ENCODE data around the gene MSANTD7.

Gene MSANTD7

DNA sequence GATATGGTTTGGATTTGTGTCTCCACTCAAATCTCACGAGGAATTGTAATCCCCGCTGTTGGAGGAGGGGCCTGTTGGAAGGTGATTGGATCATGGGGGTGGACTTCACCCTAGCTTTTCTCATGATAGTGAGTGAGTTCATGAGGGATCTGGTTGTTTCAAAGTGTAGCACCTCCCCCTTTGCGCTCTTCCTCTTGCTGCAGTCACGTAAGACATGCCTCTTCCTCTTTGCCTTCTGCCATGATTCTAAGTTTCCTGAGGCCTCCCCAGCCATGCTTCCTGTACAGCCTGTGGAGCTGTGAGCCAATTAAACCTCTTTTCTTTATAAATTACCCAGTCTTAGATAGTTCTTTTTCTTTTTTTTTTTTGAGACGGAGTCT, 17.3 kb upstream of the MSANTD7 start:
- H3K4me3 ChIP-seq (ENCODE audit: low read length): no peak overlapping the region
- H3K4me1 ChIP-seq (ENCODE audit: control insufficient read depth, insufficient read depth, low read length): no peaks in the 10 kb centered on the region
- H3K36me3 ChIP-seq (ENCODE audit: control insufficient read depth, insufficient read depth, low read length): no peaks in the 10 kb centered on the region
- no peak overlapping the region for H3K9ac ChIP-seq (ENCODE audit: low read length)
- H3K27me3 ChIP-seq (ENCODE audit: control insufficient read depth, insufficient read depth, low read length): no peaks in the 10 kb centered on the region
- H3K27ac ChIP-seq (ENCODE audit: low read depth, low read length): no peak overlapping the region

DNA sequence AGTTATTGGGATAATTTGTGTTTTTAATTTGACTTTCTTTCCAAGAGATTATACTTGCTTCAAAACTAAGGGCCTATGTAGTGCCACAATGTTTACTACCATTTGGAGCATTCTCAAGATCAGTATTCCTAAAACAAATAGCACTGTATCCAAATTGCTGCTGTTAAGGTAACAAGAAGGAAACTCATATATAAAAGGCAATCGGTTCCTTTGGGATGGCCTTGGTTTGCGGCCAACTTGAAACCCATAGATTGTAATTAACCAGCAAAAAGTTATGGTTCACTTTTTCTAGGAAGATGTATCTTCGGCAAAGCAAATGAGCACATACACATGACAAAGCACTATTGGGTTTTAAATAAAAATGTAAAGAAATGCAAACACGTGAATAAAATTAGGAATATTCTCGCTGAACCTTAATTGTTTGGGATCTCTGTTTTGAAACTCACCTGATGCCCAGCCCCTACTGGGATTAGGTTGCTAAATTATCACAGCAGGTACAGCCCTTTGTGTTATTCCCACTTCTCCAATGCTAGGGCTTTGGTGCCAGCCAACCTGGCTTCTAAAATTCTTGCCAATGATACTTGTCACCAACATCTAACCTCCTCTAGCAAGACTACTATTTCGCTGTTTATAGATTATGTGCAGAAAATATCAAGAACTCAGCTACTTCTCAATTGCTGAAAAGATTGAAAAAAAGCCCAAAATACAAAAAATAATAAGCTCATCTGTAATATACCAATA, 16.3 kb upstream of the MSANTD7 start:
- H3K27ac ChIP-seq (ENCODE audit: low read depth, low read length): no peak overlapping the region
- H3K27me3 ChIP-seq (ENCODE audit: control insufficient read depth, insufficient read depth, low read length): no peaks in the 10 kb centered on the region
- H3K9ac ChIP-seq (ENCODE audit: low read length): no peak overlapping the region
- H3K36me3 ChIP-seq (ENCODE audit: control insufficient read depth, insufficient read depth, low read length): no peaks in the 10 kb centered on the region
- no peaks in the 10 kb centered on the region for H3K4me1 ChIP-seq (ENCODE audit: control insufficient read depth, insufficient read depth, low read length)
- H3K4me3 ChIP-seq (ENCODE audit: low read length): no peak overlapping the region

DNA sequence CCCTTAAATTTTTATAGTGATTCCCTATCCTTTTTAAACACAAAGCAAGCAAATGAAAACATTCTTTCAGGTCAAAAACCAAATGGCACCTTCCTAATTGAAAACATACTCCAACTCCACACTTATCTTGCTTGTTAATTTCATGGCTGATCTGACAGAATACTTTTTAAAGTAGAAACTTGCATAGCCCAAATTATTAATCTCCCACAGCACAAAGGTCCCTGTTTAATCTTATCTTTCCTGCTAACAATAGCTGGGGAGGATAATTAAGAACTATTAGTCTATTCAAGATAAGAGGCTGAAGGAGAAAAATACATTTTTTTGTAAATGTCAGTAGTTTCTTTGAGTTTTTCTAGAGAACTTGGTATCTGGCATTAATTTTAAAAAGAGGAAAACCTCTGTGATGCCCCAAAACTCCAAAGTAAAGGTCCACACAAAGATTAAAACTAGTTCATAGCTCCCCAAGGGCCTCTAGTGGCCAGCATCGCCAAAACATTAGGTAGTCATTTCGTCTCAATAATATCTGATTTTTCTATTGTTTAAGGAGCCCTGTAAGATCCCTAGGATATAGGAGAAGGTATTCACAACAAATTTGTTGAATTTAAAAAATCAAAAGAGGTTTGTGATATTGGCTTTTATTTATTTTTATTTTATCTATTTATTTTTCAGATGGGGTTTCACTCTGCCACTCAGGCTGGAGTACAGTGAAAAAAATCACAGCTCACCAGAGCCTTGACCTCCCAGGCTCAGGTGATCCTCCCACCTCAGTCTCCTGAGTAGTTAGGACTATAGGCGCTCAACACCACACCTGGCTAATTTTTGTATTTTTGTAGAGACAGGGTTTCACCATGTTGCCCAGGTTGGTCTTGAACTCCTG, 15.0 kb upstream of the MSANTD7 start:
- H3K9ac ChIP-seq (ENCODE audit: low read length): no peak overlapping the region
- no peak overlapping the region for H3K4me3 ChIP-seq (ENCODE audit: low read length)
- H3K36me3 ChIP-seq (ENCODE audit: control insufficient read depth, insufficient read depth, low read length): no peaks in the 10 kb centered on the region
- H3K27me3 ChIP-seq (ENCODE audit: control insufficient read depth, insufficient read depth, low read length): no peaks in the 10 kb centered on the region
- no peaks in the 10 kb centered on the region for H3K4me1 ChIP-seq (ENCODE audit: control insufficient read depth, insufficient read depth, low read length)
- no peak overlapping the region for H3K27ac ChIP-seq (ENCODE audit: low read depth, low read length)

DNA sequence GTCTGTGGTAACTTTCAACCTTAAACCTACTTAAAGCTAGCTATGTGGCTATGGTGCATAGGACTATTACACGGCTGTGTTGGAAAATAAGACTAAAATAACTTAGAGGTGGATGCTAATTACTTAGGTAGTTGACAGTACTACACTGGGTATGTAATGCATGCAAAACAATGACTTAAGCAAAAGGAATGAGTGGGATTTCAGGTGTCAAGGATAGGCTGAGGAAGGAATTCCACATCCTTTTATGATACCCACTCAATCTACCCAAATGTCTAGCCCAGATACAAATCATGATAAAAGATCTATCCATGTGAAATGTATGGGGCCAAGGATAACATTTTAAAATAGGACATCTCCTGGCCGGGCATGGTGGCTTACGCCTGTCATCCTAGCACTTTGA, 14.1 kb upstream of the MSANTD7 start:
- H3K4me3 ChIP-seq (ENCODE audit: low read length): no peak overlapping the region
- no peaks in the 10 kb centered on the region for H3K27me3 ChIP-seq (ENCODE audit: control insufficient read depth, insufficient read depth, low read length)
- H3K9ac ChIP-seq (ENCODE audit: low read length): no peak overlapping the region
- no peak overlapping the region for H3K27ac ChIP-seq (ENCODE audit: low read depth, low read length)
- no peaks in the 10 kb centered on the region for H3K36me3 ChIP-seq (ENCODE audit: control insufficient read depth, insufficient read depth, low read length)
- H3K4me1 ChIP-seq (ENCODE audit: control insufficient read depth, insufficient read depth, low read length): no peaks in the 10 kb centered on the region

DNA sequence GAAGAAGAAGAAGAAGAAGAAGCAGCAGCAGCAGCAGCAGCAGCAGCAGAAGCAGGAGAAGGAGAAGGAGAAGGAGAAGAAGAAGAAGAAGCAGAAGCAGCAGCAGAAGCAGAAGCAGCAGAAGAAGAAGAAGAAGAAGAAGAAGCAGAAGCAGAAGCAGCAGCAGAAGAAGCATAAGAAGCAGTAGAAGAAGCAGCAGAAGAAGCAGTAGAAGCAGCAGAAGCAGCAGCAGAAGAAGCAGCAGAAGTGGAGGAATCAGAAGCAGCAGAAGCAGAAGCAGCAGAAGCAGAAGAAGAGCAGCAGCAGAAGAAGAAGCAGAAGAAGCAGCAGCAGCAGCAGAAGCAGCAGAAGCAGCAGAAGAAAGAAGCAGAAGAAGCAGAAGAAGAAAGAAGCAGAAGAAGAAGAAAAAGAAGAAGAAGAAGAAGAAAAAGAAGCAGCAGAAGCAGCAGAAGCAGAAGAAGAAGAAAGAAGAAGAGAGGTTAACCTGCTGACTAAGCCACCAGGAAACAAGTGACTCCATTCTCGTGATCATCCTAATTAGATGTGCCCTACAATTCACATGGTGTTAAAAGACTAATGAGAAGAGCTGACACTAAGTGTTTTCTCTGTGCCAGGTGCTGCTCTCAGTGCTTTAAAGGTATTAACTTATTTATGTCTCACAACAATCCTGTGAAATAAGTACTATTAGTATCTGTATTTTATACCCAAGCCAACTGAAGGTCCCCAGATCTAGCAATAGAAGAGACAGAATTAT, 11.9 kb upstream of the MSANTD7 start:
- Histone ChIP-seq H3K9ac (ENCODE audit: low read length) (no peak overlapping the region), H3K4me1 (ENCODE audit: control insufficient read depth, insufficient read depth, low read length) (no peaks in the 10 kb centered on the region), H3K27me3 (ENCODE audit: control insufficient read depth, insufficient read depth, low read length) (no peaks in the 10 kb centered on the region), H3K4me3 (ENCODE audit: low read length) (no peak overlapping the region), H3K36me3 (ENCODE audit: control insufficient read depth, insufficient read depth, low read length) (no peaks in the 10 kb centered on the region), H3K27ac (ENCODE audit: low read depth, low read length) (no peak overlapping the region)

DNA sequence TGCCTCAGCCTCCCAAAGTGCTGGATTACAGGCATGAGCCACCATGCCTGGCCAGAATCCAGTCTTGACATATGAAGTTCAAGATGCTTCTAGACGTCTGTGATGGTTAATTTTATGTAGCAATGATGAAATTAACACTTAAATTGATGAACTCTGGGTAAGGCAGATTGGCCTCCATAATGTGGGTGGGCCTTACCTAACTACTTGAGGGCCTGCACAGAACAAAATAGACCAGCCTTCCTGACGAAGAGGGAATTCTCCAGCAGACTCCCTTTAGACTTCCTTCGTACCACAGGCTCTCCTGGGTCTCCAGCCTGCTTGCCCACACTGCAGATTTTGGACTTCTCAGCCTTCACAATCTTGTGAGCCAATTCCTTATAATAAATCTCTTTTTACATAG, 5.0 kb upstream of the MSANTD7 start:
- peaks cover 6% of the 10 kb centered on the region for H3K4me1 ChIP-seq (ENCODE audit: control insufficient read depth, insufficient read depth, low read length)
- H3K27me3 ChIP-seq (ENCODE audit: control insufficient read depth, insufficient read depth, low read length): no peaks in the 10 kb centered on the region
- H3K9ac ChIP-seq (ENCODE audit: low read length): no peak overlapping the region
- no peaks in the 10 kb centered on the region for H3K36me3 ChIP-seq (ENCODE audit: control insufficient read depth, insufficient read depth, low read length)
- no peak overlapping the region for H3K4me3 ChIP-seq (ENCODE audit: low read length)
- H3K27ac ChIP-seq (ENCODE audit: low read depth, low read length): no peak overlapping the region

DNA sequence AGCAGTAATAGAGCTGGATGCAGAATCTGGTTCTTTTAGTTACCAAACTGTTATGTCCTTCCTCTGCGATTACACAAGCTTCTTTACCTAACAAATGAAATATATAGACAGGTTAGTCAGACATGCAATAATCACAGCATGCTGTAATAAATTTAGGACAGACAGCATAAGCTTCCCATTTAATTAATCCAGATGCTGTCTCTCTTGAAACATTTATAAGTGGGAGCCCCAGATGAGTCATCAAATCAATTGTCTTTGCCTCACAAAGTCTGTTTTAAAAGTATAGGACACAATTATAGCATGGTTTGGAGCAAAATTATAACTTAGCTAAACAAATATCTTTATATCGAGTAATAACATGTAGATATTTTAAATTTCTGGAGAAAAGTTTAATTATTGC, 1.9 kb upstream of the MSANTD7 start:
- no peak overlapping the region for H3K9ac ChIP-seq (ENCODE audit: low read length)
- H3K27ac ChIP-seq (ENCODE audit: low read depth, low read length): no peak overlapping the region
- no peak overlapping the region for H3K4me3 ChIP-seq (ENCODE audit: low read length)
- peaks cover 6% of the 10 kb centered on the region for H3K4me1 ChIP-seq (ENCODE audit: control insufficient read depth, insufficient read depth, low read length)
- H3K36me3 ChIP-seq (ENCODE audit: control insufficient read depth, insufficient read depth, low read length): no peaks in the 10 kb centered on the region
- no peaks in the 10 kb centered on the region for H3K27me3 ChIP-seq (ENCODE audit: control insufficient read depth, insufficient read depth, low read length)

DNA sequence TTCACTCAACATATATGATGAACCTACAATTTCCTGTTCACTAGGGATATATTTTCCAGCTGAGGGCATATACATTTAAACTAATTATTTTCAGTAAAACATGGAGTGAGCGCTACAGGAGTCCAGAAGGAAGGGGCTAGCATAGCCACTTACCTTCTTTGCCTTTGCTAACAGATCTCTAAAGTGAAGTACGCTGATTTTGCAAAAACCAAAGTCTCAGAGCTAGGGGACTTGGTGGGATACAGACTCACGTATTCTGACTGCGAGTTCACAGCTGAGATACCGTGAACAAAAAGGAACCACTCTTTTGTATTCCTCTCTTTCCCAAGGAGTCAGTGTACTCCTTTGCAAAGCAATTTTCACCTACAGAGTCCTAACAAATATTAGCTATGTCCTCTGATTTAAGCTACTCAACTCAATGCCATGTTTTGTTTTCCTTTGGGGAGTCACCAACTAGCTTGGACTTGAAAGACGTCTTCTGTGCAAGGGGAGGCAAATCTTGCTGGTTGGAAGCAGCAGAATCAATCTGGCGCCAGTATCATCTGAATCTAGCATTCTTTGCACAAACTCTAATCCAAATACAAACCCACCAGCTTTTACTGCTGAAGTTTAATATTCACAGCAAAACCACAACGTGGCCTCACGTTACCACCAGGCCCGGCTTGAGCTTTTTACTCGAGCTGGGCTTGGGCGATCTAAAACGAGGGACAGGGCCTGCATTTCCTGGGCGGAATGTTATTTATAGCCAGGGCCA, 926 bp upstream of the MSANTD7 start:
- peaks cover 8% of the 10 kb centered on the region for H3K36me3 ChIP-seq (ENCODE audit: control insufficient read depth, insufficient read depth, low read length)
- H3K4me3 ChIP-seq (ENCODE audit: low read length): peak overlapping the region; percentile 78
- H3K27me3 ChIP-seq (ENCODE audit: control insufficient read depth, insufficient read depth, low read length): no peaks in the 10 kb centered on the region
- peak overlapping the region; percentile 79 for H3K9ac ChIP-seq (ENCODE audit: low read length)
- peak overlapping the region; percentile 94 for H3K27ac ChIP-seq (ENCODE audit: low read depth, low read length)
- peaks cover 6% of the 10 kb centered on the region for H3K4me1 ChIP-seq (ENCODE audit: control insufficient read depth, insufficient read depth, low read length)

DNA sequence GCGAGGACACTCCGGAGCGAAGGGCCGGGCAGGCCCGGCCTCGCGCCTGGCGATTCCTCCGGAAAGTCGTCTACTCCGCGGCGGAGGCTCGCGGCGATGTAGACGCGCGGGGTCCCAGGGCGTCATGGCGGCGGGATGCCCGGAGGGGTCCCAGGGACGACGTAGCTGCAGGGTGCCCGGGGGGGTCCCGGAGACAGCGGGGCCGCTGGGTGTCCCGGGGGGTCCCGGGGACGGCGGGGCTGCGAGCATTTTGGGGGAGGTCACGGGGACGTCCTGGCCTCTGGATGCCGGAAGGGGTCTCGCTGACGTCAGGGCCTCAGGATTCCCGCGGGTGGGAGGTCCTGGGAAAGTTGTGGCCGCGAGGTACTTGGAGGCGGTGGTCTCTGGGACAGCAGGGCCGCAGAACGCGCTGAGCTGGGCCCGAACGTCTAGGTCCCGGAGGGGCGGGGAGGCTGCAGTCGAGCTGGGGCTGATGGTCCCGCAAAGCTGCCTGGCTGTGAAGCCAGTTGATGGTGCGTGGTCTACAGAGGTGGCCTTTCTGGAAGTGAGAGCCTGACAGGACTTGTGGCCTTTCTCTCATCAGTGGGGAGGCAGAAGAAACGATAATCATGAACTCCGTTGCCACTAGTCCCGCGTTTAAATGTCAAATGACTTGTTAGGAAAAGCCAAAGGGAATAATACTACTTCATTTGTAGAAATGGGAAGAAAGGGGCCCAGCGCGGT, 637 bp downstream of the MSANTD7 start:
- peaks cover 6% of the 10 kb centered on the region for H3K4me1 ChIP-seq (ENCODE audit: control insufficient read depth, insufficient read depth, low read length)
- H3K27me3 ChIP-seq (ENCODE audit: control insufficient read depth, insufficient read depth, low read length): no peaks in the 10 kb centered on the region
- H3K36me3 ChIP-seq (ENCODE audit: control insufficient read depth, insufficient read depth, low read length): peaks cover 15% of the 10 kb centered on the region
- peak overlapping the region; percentile 72 for H3K9ac ChIP-seq (ENCODE audit: low read length)
- peak overlapping the region; percentile 94 for H3K27ac ChIP-seq (ENCODE audit: low read depth, low read length)
- peak overlapping the region; percentile 98 for H3K4me3 ChIP-seq (ENCODE audit: low read length)

DNA sequence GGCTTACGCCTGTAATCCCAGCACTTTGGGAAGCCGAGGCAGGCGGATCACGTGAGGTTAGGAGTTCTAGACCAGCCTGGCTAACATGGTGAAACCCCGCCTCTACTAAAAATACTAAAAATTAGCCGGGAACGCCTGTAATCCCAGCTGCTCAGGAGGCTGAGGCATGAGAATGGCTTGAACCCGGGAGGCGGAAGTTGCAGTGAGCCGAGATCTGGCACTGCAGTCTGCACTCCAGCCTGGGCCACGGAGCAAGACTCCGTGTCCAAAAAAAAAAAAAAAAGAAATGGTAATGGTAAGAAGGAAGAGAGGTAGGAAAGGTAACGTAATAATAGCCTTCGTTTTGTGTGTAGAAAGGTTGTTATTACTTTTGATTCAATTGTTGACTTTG, 1.2 kb downstream of the MSANTD7 start:
- Histone ChIP-seq H3K27me3 (ENCODE audit: control insufficient read depth, insufficient read depth, low read length) (no peaks in the 10 kb centered on the region), H3K9ac (ENCODE audit: low read length) (peak overlapping the region; percentile 72), H3K27ac (ENCODE audit: low read depth, low read length) (no peak overlapping the region), H3K4me1 (ENCODE audit: control insufficient read depth, insufficient read depth, low read length) (peaks cover 6% of the 10 kb centered on the region), H3K36me3 (ENCODE audit: control insufficient read depth, insufficient read depth, low read length) (peaks cover 15% of the 10 kb centered on the region), H3K4me3 (ENCODE audit: low read length) (peak overlapping the region; percentile 98)

DNA sequence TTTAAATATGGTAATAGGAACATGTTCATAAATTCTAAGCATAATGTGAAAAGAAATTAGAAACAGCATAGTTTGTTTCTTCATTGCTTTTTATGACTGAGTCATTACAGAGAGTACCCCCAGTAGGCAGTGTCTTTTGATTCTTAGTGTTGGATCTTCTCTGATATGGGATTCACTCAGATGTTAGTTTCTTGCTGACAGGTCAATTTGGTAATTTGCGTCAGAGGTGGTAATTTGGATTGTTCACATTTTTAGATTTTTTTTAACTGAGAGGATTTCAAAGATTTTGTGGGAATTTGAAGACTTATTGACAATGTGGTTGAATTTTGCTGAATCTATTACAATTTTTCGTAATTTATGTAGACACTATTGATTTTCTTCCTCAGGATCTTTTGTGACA, 2.1 kb downstream of the MSANTD7 start:
- Histone ChIP-seq H3K27me3 (ENCODE audit: control insufficient read depth, insufficient read depth, low read length) (no peaks in the 10 kb centered on the region), H3K36me3 (ENCODE audit: control insufficient read depth, insufficient read depth, low read length) (peaks cover 15% of the 10 kb centered on the region), H3K9ac (ENCODE audit: low read length) (no peak overlapping the region), H3K4me1 (ENCODE audit: control insufficient read depth, insufficient read depth, low read length) (peaks cover 6% of the 10 kb centered on the region), H3K27ac (ENCODE audit: low read depth, low read length) (no peak overlapping the region), H3K4me3 (ENCODE audit: low read length) (no peak overlapping the region)
